ENCODE data around the gene HJURP.

Gene HJURP

GRCh38 chr2:233811732-233812131, 42.6 kb downstream of the HJURP start:
- no peak for DNase-seq

- no peak for DNase-seq
Observed at GRCh38 chr2:233811087-233811486, 43.2 kb downstream of the HJURP start.

- no peak for DNase-seq
Observed at GRCh38 chr2:233810385-233810784, 44.0 kb downstream of the HJURP start.

- no peak for DNase-seq
Observed at GRCh38 chr2:233807966-233808935, 46.1 kb downstream of the HJURP start.

GRCh38 chr2:233807215-233807865, 47.0 kb downstream of the HJURP start:
- no peak for DNase-seq

GRCh38 chr2:233803994-233804393, 50.3 kb downstream of the HJURP start:
- no peak for DNase-seq

- no peak for DNase-seq
Observed at GRCh38 chr2:233803292-233803911, 50.9 kb downstream of the HJURP start.

DNA sequence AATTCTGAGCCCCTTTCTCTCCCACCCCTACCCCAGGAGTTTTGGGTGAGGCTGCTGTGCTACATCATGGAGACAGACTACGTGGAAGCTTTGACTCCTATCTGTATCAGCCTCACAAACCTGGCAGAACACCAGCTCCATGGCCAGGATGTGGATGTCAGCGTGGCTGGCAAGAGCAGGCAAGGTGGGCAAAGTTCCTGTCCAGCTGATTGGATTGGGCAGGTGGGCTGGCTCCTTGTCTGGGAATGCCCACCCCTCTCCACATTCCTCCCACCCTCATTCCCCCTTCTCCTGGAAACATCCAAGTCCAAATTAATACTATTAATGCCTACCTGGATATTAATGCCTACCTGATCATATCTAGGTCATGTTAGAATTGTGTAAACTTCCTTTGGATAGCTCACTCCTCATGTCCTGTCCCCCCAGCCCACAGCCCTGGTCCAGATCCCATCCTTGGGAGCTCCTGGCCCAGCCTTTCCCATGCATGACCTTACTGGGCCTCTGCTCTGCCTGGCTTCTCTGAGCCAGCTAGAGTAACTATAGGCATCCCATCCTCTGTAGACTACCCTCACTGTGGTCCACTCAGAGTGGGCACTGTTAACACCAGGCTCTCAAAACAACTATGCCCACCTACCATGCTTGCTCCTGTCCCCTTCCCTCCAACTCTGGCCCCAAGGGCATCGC, 52.1 kb downstream of the HJURP start:
- DNase-seq, result no peak

GRCh38 chr2:233801357-233802131, 52.8 kb downstream of the HJURP start:
- no peak for DNase-seq

GRCh38 chr2:233800208-233800607, 54.1 kb downstream of the HJURP start:
- no peak for DNase-seq

GRCh38 chr2:233799716-233800115, 54.6 kb downstream of the HJURP start:
- DNase-seq, result no peak

DNA sequence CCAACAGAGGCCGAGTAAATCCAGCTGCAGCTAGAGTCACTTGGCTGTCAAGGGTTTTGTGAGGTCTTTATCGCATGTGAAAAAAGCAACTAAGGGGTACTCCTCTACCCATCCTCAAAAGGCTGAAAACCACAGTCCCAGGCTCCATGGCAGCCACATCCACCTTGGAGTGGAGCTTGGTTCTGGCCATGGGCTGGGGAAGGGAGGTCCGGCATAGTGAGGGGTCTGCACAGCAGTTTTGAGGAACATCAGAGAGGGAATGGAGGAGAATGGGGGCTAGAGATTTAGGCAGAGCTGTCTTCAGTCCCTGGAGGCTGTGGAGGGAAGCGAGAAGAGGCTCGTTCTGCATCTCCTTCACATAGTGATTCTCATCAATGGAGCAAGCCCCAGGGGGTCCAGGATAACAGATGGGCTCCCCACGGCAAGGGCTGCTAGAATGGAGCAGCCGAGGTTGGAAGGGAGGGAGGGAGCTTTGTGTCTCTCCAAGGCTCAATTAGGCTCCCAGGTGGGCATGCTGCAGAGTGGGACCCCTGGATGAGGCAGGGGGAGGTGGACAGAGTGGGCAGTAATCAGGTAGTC, 55.2 kb downstream of the HJURP start:
- no peak for DNase-seq

- DNase-seq, result no peak
Observed at GRCh38 chr2:233798335-233799086, 55.8 kb downstream of the HJURP start.

DNA sequence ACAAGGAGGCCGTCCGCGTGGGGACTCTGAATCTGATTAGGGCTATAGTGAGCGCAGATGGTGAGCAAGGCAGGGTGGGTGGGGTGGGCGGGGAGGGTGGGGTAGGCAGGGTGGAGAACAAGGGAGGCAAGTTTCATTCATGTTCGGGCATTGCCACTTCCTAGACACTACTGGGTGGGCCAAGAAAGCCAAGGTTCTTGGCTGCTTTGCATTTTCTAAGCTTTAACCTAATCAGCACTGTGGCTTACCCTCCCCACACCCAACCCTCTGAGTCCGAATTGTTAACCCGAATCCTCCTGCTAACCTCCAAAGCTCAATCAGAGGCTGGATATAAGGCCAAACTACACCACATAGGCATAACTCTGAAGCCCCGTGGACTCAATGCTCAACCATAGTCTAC, 58.1 kb downstream of the HJURP start:
- DNase-seq, result no peak

GRCh38 chr2:233795735-233796171, 58.6 kb downstream of the HJURP start:
- no peak for DNase-seq

GRCh38 chr2:233794128-233794658, 60.1 kb downstream of the HJURP start:
- no peak for DNase-seq

DNA sequence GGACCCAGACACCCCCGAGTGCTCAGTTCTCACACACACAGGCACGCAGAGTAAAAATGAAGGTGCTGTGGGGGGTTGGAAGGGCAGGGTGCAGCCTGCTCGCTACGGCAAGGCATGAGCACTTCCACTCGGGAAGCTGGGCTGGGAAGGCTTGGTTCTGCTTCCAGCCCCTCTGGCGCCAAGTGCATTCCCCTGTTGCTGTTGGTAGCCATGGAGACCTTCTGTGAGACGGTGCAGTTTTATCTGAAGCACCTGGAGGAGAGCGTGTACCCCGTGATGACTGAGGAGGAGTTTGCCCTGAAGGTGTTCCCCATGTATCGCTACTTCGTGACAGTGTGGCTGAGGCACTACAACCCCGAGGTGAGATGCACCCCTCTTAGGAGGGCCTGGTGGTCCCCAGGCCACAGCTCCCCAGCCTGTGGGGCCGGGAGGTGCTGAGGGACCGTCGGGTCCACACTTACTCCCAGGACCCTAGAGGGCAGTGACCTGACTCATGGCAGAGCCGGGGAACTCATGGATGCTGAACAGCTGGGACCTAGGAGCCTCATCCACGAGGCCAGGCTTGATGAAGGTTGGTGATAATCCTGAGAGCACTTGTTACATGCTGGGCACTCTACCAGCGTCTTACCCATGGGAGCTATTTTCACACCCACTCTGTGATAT, 60.7 kb downstream of the HJURP start:
- DNase-seq, result no peak

DNA sequence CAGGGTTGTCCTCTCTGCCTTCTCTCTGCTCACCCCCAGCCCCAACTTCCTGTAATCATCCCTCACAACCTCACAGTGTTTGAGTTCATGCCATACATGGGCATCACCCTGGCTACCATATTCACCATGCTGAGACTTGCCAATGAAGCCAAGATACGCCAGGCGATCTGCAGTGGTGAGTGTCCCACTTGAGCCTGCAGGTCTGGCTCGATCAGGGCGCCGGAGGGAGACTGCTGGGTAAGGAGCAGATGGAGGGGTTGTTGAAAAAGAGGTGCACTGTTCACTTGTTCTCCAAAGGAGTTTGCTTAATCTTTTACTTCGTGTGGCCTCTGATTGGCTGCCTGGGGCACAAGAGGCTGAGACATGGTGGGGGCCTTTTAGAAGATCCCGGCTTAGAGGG, 61.6 kb downstream of the HJURP start:
- DNase-seq, result no peak

- no peak for DNase-seq
Observed at GRCh38 chr2:233791883-233792329, 62.4 kb downstream of the HJURP start.
